GM21717 (cell line): ENCODE data around the gene PARP1.

Experiments used
- ATAC-seq: cut with Tn5 transposase; IDR thresholded peaks from one replicate; pipeline ENCODE4 v1.9.1; 2021; ENCODE audit warnings: mild to moderate bottlenecking, moderate library complexity; ENCODE audit not compliant: unreplicated experiment

Gene PARP1

DNA sequence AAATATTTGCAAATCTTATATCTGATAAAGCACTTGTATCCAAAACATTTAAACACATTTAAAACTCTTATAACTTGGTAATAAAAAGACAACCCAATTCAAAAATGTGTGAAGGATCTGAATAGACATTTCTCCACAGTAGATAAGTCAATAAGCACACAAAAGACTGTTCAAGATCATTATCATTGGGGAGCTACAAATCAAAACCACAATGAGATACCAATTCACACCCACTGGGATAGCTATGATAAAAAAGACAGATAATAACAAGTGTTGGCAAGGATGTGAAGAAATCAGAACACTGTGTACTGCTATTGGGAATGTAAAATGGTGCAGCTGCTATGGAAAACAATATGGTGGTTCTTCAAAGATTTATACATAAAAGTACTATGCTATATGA, 93.8 kb downstream of the PARP1 start:
- no peak for ATAC-seq

GRCh38 chr1:226312065-226312464, 95.8 kb downstream of the PARP1 start:
- no peak for ATAC-seq

- ATAC-seq: no peak
Observed at GRCh38 chr1:226311376-226311775, 96.5 kb downstream of the PARP1 start.
